Activated naive CD4-positive, alpha-beta T cell treated with anti-CD3 and anti-CD28 coated beads for 36 hours (primary cell): ENCODE results near the gene GPHB5. TPM values are rescaled to one million over a fixed set of nuclear protein-coding genes. Genes with fewer than 3 reads are reported as not detected.
"Not testable (repeated sequence)": the region's sequence is repeated elsewhere in the genome, so short reads cannot be mapped to it uniquely, and the experiment has no call there.

Source experiments
- CTCF ChIA-PET: fragments of 350-600 bp; sonication (Branson Sonifier 250); formaldehyde crosslinking; loops from one replicate; lab custom pipeline; 2021; ENCODE audit warnings: antibody characterized with exemption; lab: Charles Lee
- DNase-seq: peaks from one replicate; pipeline ENCODE4 v3.0.0-alpha.2; 2020
- H3K27ac Mint-ChIP-seq: one replicate; pipeline ENCODE4 v1.8.0; 2021; ENCODE audit warnings: mild to moderate bottlenecking, mixed read lengths
- H3K27me3 Mint-ChIP-seq: one replicate; pipeline ENCODE4 v1.8.0; 2021; ENCODE audit warnings: low read depth, mixed read lengths
- H3K36me3 Mint-ChIP-seq: one replicate; pipeline ENCODE4 v1.8.0; 2021; ENCODE audit warnings: low read depth, mixed read lengths
- H3K4me1 Mint-ChIP-seq: one replicate; pipeline ENCODE4 v1.8.0; 2021; ENCODE audit warnings: low read depth, mixed read lengths
- H3K4me3 Mint-ChIP-seq: one replicate; pipeline ENCODE4 v1.8.0; 2021; ENCODE audit warnings: mild to moderate bottlenecking, moderate library complexity, mixed read lengths
- H3K9me3 Mint-ChIP-seq: one replicate; pipeline ENCODE4 v1.8.0; 2021; ENCODE audit warnings: mixed read lengths
- intact Hi-C: fragments of 100-400 bp; cut with micrococcal nuclease; formaldehyde crosslinking; loops from one replicate; pipeline ENCODE4 v1.15.1; 2023
- total RNA-seq, 2 experiments: library from RNA; stranded (reverse); gene quantifications; one replicate each; pipeline ENCODE4 v1.2.3, GENCODE V29; 2021

Gene GPHB5
- total RNA-seq, 2 experiments from 2014 or later: not detected

- CTCF ChIA-PET: no interaction called here
- H3K27me3 Mint-ChIP-seq: peaks cover 8% of the 10 kb centered on the region
- H3K27ac Mint-ChIP-seq: no peak overlapping the region
- intact Hi-C loops: no loop called here
- no peaks in the 10 kb centered on the region for H3K36me3 Mint-ChIP-seq
- H3K9me3 Mint-ChIP-seq: no peaks in the 10 kb centered on the region
- no peak for DNase-seq
- H3K4me3 Mint-ChIP-seq: no peak overlapping the region
- no peaks in the 10 kb centered on the region for H3K4me1 Mint-ChIP-seq
These were observed 3.7 kb upstream of the GPHB5 start for GRCh38 chr14:63322472-63322871.

- Mint-ChIP-seq H3K27ac (no peak overlapping the region), H3K9me3 (no peaks in the 10 kb centered on the region), H3K4me1 (no peaks in the 10 kb centered on the region), H3K36me3 (no peaks in the 10 kb centered on the region), H3K27me3 (peaks cover 12% of the 10 kb centered on the region), H3K4me3 (no peak overlapping the region)
- DNase-seq: peak; percentile 21
- intact Hi-C loops: no loop called here
- CTCF ChIA-PET: interaction anchor here (0.7 to 0.8 kb wide), 2 partner anchors 31 to 1704 kb away, joined by 3 to 4 read pairs; no protein-coding TSS in a partner anchor
These were observed 9.9 kb downstream of the GPHB5 start for GRCh38 chr14:63308723-63309317.

- H3K27ac Mint-ChIP-seq, H3K36me3 Mint-ChIP-seq, DNase-seq, intact Hi-C loops, CTCF ChIA-PET, H3K4me3 Mint-ChIP-seq, H3K4me1 Mint-ChIP-seq, H3K9me3 Mint-ChIP-seq: not testable (repeated sequence)
- H3K27me3 Mint-ChIP-seq: peaks cover 16% of the 10 kb centered on the region
These were observed 14.3 kb downstream of the GPHB5 start for GRCh38 chr14:63304429-63304828.

- Mint-ChIP-seq H3K27ac (no peak overlapping the region), H3K4me3 (no peak overlapping the region), H3K9me3 (no peaks in the 10 kb centered on the region), H3K27me3 (peaks cover 17% of the 10 kb centered on the region), H3K36me3 (no peaks in the 10 kb centered on the region), H3K4me1 (no peaks in the 10 kb centered on the region)
- intact Hi-C loops: no loop called here
- CTCF ChIA-PET: interaction anchor here (0.6 kb wide), 1 partner anchor 368 kb away, joined by 3 read pairs; no protein-coding TSS in a partner anchor
- no peak for DNase-seq
These were observed 16.7 kb downstream of the GPHB5 start for GRCh38 chr14:63301891-63302534.

GRCh38 chr14:63300854-63301253 lies 17.9 kb downstream of the GPHB5 start:
- no peak for DNase-seq
- Mint-ChIP-seq H3K27me3 (peaks cover 14% of the 10 kb centered on the region), H3K4me3 (no peak overlapping the region), H3K27ac (no peak overlapping the region), H3K9me3 (no peaks in the 10 kb centered on the region), H3K36me3 (no peaks in the 10 kb centered on the region), H3K4me1 (peaks cover 5% of the 10 kb centered on the region)
- CTCF ChIA-PET: no interaction called here
- intact Hi-C loops: no loop called here

GRCh38 chr14:63299351-63300110 lies 19.2 kb downstream of the GPHB5 start:
- CTCF ChIA-PET: no interaction called here
- intact Hi-C loops: no loop called here
- no peak overlapping the region for H3K27ac Mint-ChIP-seq

GRCh38 chr14:63297372-63298063 lies 21.2 kb downstream of the GPHB5 start:
- Mint-ChIP-seq H3K36me3 (no peaks in the 10 kb centered on the region), H3K4me1 (peaks cover 5% of the 10 kb centered on the region)
- intact Hi-C loops: no loop called here

More at GRCh38 chr14:63299351-63300110, 19.2 kb downstream of the GPHB5 start:
- Mint-ChIP-seq H3K4me1 (peaks cover 5% of the 10 kb centered on the region), H3K9me3 (no peaks in the 10 kb centered on the region), H3K36me3 (no peaks in the 10 kb centered on the region), H3K4me3 (no peak overlapping the region), H3K27me3 (peaks cover 14% of the 10 kb centered on the region)
- no peak for DNase-seq

GRCh38 chr14:63296060-63296563 lies 22.6 kb downstream of the GPHB5 start:
- intact Hi-C loops: no loop called here
- no peaks in the 10 kb centered on the region for H3K9me3 Mint-ChIP-seq
- H3K4me1 Mint-ChIP-seq: peaks cover 5% of the 10 kb centered on the region
- CTCF ChIA-PET: interaction anchor here (0.6 kb wide), 1 partner anchor 614 kb away, joined by 3 read pairs; no protein-coding TSS in a partner anchor
- no peak overlapping the region for H3K27ac Mint-ChIP-seq
- no peak overlapping the region for H3K4me3 Mint-ChIP-seq
- no peaks in the 10 kb centered on the region for H3K36me3 Mint-ChIP-seq
- DNase-seq: no peak
- peaks cover 12% of the 10 kb centered on the region for H3K27me3 Mint-ChIP-seq

More at GRCh38 chr14:63297372-63298063, 21.2 kb downstream of the GPHB5 start:
- Mint-ChIP-seq H3K9me3 (no peaks in the 10 kb centered on the region), H3K27me3 (peaks cover 17% of the 10 kb centered on the region), H3K4me3 (no peak overlapping the region), H3K27ac (no peak overlapping the region)
- CTCF ChIA-PET: no interaction called here
- DNase-seq: no peak

GRCh38 chr14:63295231-63295685 lies 23.5 kb downstream of the GPHB5 start:
- DNase-seq: no peak
- intact Hi-C loops: no loop called here
- Mint-ChIP-seq H3K4me3 (no peak overlapping the region), H3K27me3 (peaks cover 15% of the 10 kb centered on the region), H3K9me3 (no peaks in the 10 kb centered on the region), H3K27ac (no peak overlapping the region), H3K36me3 (no peaks in the 10 kb centered on the region), H3K4me1 (peaks cover 5% of the 10 kb centered on the region)
- CTCF ChIA-PET: interaction anchor here (0.6 kb wide), 1 partner anchor 613 kb away, joined by 3 read pairs; no protein-coding TSS in a partner anchor

GRCh38 chr14:63292805-63293204 lies 25.9 kb downstream of the GPHB5 start:
- CTCF ChIA-PET: interaction anchor here (0.6 kb wide), 2 partner anchors 1047 to 1131 kb away, joined by 3 read pairs; no protein-coding TSS in a partner anchor
- H3K27ac Mint-ChIP-seq: no peak overlapping the region
- H3K9me3 Mint-ChIP-seq: no peaks in the 10 kb centered on the region
- no peak for DNase-seq
- H3K36me3 Mint-ChIP-seq: no peaks in the 10 kb centered on the region
- peaks cover 5% of the 10 kb centered on the region for H3K4me1 Mint-ChIP-seq
- no peak overlapping the region for H3K4me3 Mint-ChIP-seq
- intact Hi-C loops: no loop called here
- peaks cover 12% of the 10 kb centered on the region for H3K27me3 Mint-ChIP-seq

GRCh38 chr14:63290741-63291430 lies 27.8 kb downstream of the GPHB5 start:
- intact Hi-C loops: no loop called here
- Mint-ChIP-seq H3K4me1 (no peaks in the 10 kb centered on the region), H3K27me3 (peaks cover 10% of the 10 kb centered on the region), H3K4me3 (no peak overlapping the region), H3K9me3 (no peaks in the 10 kb centered on the region), H3K36me3 (no peaks in the 10 kb centered on the region), H3K27ac (no peak overlapping the region)
- CTCF ChIA-PET: no interaction called here
- no peak for DNase-seq
